ENCODE results near the gene RMND1.
A peak's percentile ranks its signal among the peaks of the same experiment; 100 is the strongest.
"Not testable (repeated sequence)": the region's sequence is repeated elsewhere in the genome, so short reads cannot be mapped to it uniquely, and the experiment has no call there.

RMND1 gene

DNA sequence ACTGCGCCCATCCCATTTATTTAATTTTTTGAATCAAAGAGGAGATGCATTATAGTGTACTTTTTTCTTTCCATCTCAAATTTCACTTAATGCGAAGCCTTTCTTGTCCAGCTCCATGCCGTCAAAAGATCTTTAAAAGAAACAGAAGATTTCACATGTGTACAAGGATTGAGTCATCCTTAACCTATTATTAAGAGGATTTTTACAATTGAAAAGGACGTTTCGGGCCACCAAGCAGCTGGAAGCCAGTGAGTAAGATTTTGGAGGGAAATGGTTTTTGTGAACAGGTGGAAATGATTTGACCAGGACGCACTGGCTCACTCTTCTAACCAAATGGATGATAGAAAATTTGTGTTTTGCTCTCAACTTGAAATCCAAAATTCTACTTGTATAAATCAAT lies 26.7 kb upstream of the RMND1 start:
- TF ChIP-seq CTCF (IDR thresholded peaks at IDR 0.05; ENCODE audit: insufficient read depth, missing control alignments), result no peak
- FAIRE-seq (no peak), DNase-seq (ENCODE audit: insufficient read length, low spot score) (no peak)

DNA sequence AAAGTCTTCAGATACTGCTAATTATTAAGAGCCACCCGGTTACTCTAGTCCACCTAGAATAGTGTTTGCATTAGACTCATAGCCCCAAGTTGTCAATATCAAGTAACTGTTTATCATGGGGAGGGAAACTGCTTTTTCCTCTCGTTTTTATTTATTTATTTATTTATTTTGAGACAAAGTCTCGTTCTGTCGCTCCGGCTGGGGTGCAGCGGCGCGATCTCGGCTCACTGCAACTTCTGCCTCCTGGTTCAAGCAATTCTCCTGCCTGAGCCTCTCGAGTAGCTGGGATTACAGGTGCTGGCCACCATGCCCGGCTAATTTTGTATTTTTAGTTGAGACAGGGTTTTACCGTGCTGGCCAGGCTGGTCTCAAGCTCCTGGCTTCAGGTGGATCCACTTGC lies 25.8 kb upstream of the RMND1 start:
- FAIRE-seq (no peak), DNase-seq (ENCODE audit: insufficient read length, low spot score) (no peak)
- TF ChIP-seq CTCF (IDR thresholded peaks at IDR 0.05; ENCODE audit: insufficient read depth, missing control alignments), result no peak

GRCh38 chr6:151475653-151476523 lies 24.0 kb upstream of the RMND1 start:
- peak; percentile 78 for TF ChIP-seq CTCF (IDR thresholded peaks at IDR 0.05; ENCODE audit: insufficient read depth, missing control alignments)
- DNase-seq (ENCODE audit: insufficient read length, low spot score), result no peak
- no peak for FAIRE-seq

DNA sequence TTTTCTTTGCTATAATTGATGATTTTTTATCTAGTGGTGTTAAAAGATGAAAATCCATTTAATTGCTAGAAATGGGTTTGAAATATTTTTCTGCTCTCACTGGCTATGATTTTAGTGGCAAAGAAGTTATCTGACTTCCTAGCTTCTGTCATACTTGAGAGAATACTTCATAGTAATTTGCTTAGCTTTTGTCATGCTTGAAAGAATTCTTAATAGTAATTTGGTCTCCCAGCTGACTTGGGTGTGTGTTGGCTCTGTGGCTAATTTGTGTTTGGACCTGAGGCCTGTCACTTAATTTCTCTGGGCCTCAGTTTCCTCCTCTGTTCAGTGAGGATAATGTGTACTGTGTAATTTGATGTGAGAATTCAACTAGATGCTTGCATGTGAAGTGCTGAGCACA lies 12.8 kb upstream of the RMND1 start:
- no peak for TF ChIP-seq CTCF (IDR thresholded peaks at IDR 0.05; ENCODE audit: insufficient read depth, missing control alignments)
- FAIRE-seq, result no peak
- no peak for DNase-seq (ENCODE audit: insufficient read length, low spot score)

DNA sequence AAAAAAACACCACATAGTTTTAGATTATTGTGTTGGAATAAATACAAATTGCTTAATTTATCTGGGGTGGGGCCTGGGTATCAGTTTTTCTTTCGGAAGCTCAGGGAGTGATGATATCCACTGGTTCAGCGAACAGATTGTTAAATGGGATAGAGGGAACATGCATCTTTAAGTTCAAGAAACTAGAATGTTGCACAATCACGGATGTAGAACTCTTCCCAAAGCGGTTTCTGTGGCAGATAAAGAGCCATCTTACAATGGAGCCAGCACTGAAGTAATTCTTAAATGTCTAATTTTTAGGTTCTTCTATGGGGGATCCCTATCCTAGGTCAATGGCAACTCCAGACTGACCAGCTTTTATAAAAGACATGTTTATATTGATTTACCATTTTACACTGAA lies 9.7 kb upstream of the RMND1 start:
- DNase-seq (ENCODE audit: insufficient read length, low spot score) (no peak), FAIRE-seq (no peak)
- TF ChIP-seq CTCF (IDR thresholded peaks at IDR 0.05; ENCODE audit: insufficient read depth, missing control alignments), result no peak

DNA sequence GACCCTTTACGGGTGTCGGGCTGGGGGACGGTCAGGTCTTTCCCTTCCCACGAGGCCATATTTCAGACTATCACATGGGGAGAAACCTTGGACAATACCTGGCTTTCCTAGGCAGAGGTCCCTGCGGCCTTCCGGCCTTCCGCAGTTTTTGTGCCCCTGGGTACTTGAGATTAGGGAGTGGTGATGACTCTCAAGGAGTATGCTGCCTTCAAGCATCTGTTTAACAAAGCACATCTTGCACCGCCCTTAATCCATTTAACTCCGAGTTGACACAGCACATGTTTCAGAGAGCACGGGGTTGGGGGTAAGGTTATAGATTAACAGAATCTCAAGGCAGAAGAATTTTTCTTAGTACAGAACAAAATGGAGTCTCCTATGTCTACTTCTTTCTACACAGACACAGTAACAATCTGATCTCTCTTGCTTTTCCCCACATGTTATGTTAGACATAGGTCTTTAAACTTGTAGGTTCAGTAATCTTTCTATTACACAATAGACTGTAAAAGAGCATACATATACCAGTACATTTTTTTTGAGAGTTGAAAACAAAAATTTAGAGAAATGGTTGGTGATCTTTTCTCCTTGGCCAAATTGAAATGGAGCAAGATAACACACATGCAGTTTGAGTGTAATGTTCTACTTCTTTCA lies 3.9 kb upstream of the RMND1 start:
- FAIRE-seq; DNase-seq (ENCODE audit: insufficient read length, low spot score): not testable (repeated sequence)

DNA sequence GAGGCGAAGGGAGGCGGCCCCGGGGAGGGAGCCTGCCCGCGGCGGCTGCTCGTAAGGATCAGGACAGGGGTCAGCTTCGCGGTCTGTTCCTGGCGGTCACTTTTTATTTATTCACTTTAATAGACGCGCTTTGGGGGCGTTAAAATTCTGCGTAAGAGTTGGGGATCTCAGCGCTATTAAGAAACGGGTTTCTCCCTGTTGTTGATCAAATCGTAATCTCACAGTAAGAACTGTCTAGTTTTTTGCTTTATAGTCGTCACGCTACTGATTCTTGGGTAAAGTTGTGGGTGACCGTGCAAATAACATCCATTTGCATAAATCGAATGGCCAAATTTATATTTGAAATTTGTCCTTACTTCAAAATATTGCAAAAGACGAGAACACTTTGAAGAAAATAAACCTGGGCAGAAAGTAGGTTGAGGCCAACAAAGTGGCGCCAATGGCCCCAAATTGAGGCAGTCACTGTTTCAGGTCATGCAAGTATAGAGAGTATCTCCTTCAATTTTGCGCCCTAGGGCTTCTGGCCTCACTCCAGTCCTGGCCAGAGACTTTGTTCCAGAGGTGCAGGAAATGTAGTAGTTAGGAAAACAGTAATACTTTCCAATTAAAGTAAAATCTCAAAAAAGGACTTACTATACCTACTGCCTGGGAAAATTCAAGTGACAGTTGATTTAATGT lies 963 bp upstream of the RMND1 start:
- DNase-seq (ENCODE audit: insufficient read length, low spot score) (no peak), FAIRE-seq (no peak)
- TF ChIP-seq CTCF (IDR thresholded peaks at IDR 0.05; ENCODE audit: insufficient read depth, missing control alignments), result no peak
